K562 (cell line): ENCODE data around the gene GNAT1. TPM values are rescaled to one million over a fixed set of nuclear protein-coding genes. Genes with fewer than 3 reads are reported as not detected.
A peak's percentile ranks its signal among the peaks of the same experiment; 100 is the strongest.

Experiments
- ATAC-seq: fragments of 200-7000 bp; cut with Tn5 transposase; 3 replicates; pipeline ENCODE4 v1.9.1; 2020; ENCODE audit warnings: moderate library complexity
- BruUV-seq: library from RNA; stranded (reverse); fragments of 400-500 nt; replicated peaks from 2 replicates; lab custom pipeline; 2021; lab: Mats Ljungman, UMichigan
- CTCF ChIA-PET: fragments of 300-600 bp; formaldehyde crosslinking; extraction: SDS; loops from one replicate; lab custom pipeline; 2021; ENCODE audit warnings: low intra/inter-chr PET ratio; lab: Yijun Ruan, JAX
- POLR2A ChIA-PET: fragments of 300-600, 350-650 bp; sonication (Branson Sonifier 250); formaldehyde crosslinking; extraction: SDS; loops from one replicate; lab custom pipeline; 2021; ENCODE audit warnings: antibody characterized with exemption, inconsistent platforms; lab: Yijun Ruan, JAX
- DNase-seq, 4 experiments: peaks; one replicate each; pipeline versions ENCODE4 v3.0.0 to v3.0.0-alpha.2; 2011 to 2018; ENCODE audit warnings: low spot score in 3 of 4, mixed read lengths in 3 of 4; ENCODE audit errors: extremely low read depth in 1 of 4
- FAIRE-seq: peaks from 2 replicates; lab custom pipeline; 2011; peaks lifted over from hg19 to GRCh38; lab: Jason Lieb, UNC
- H2AFZ ChIP-seq: 2 replicates; pipeline ENCODE4 v1.6.0; 2011; ENCODE audit warnings: low read depth, low read length, control low read depth, inconsistent platforms
- H3K27ac ChIP-seq: fragments of 200-600 bp; 3 replicates; pipeline ENCODE4 v1.8.0; 2011; ENCODE audit warnings: low read depth, mild to moderate bottlenecking, control low read depth, inconsistent platforms, low read length, moderate library complexity, mixed read lengths; ENCODE audit errors: extremely low read depth
- H3K27me3 ChIP-seq, 2 experiments: fragments of 300-600 bp in 1 of 2; 2 replicates in 1 of 2; 3 replicates in 1 of 2; pipeline versions ENCODE4 v1.6.0 to v1.8.0; 2011; ENCODE audit warnings: inconsistent platforms in 2 of 2, low read length in 2 of 2, mild to moderate bottlenecking in 1 of 2, mixed read lengths in 1 of 2, moderate library complexity in 1 of 2; ENCODE audit not compliant: control insufficient read depth in 2 of 2, insufficient read depth in 2 of 2
- H3K36me3 ChIP-seq: fragments of 300-600 bp; 3 replicates; pipeline ENCODE4 v1.8.0; 2011; ENCODE audit warnings: mild to moderate bottlenecking, low read length, inconsistent platforms; ENCODE audit not compliant: control insufficient read depth, insufficient read depth
- H3K4me1 ChIP-seq, 2 experiments: fragments of 200-600 bp in 1 of 2; replicated peaks in 1 of 2; 2 replicates in 1 of 2; 3 replicates in 1 of 2; pipeline versions ENCODE4 v1.5.1 to v1.8.0; 2011; ENCODE audit warnings: inconsistent platforms in 2 of 2, low read length in 2 of 2, mild to moderate bottlenecking in 1 of 2, mixed read lengths in 1 of 2, moderate library complexity in 1 of 2; ENCODE audit not compliant: control insufficient read depth in 2 of 2, insufficient read depth in 2 of 2
- H3K4me2 ChIP-seq: 2 replicates; pipeline ENCODE4 v1.6.1; 2011; ENCODE audit warnings: low read length, control low read depth, inconsistent platforms, mixed read lengths; ENCODE audit not compliant: insufficient read depth
- H3K4me3 ChIP-seq: fragments of 200-600 bp; sonication (generic), shearing (Covaris generic); 2 replicates; pipeline ENCODE4 v1.5.1; 2016; ENCODE audit warnings: control low read depth, inconsistent platforms
- H3K79me2 ChIP-seq: fragments of 200-600 bp; 3 replicates; pipeline ENCODE4 v1.8.0; 2011; ENCODE audit warnings: low read length, inconsistent platforms; ENCODE audit not compliant: control insufficient read depth, insufficient read depth
- H3K9ac ChIP-seq, 2 experiments: 2 replicates each; pipeline versions ENCODE4 v1.6.0 to v1.6.1; 2011; ENCODE audit warnings: low read depth in 2 of 2, low read length in 2 of 2, control low read depth in 1 of 2, inconsistent platforms in 1 of 2, mild to moderate bottlenecking in 1 of 2, mixed read lengths in 1 of 2; ENCODE audit not compliant: insufficient read depth in 1 of 2
- H3K9me1 ChIP-seq: one replicate; pipeline ENCODE4 v1.6.0; 2011; ENCODE audit warnings: inconsistent platforms, mild to moderate bottlenecking, low read length, moderate library complexity; ENCODE audit not compliant: control insufficient read depth, insufficient read depth
- H3K9me3 ChIP-seq: replicated peaks from 2 replicates; pipeline ENCODE4 v1.5.1; 2011; ENCODE audit warnings: low read depth, low read length, inconsistent platforms; ENCODE audit not compliant: control insufficient read depth, insufficient read depth
- H4K20me1 ChIP-seq: replicated peaks from 2 replicates; pipeline ENCODE4 v1.6.1; 2011; ENCODE audit warnings: low read length, inconsistent platforms, mixed read lengths; ENCODE audit not compliant: control insufficient read depth, insufficient read depth
- CCNT2 ChIP-seq: IDR thresholded peaks from 2 replicates; pipeline ENCODE4 v1.6.1; 2011; ENCODE audit warnings: borderline replicate concordance, low read depth, mild to moderate bottlenecking, moderate library complexity, mixed read lengths, low read length; ENCODE audit not compliant: insufficient read length; ENCODE audit errors: extremely low read depth
- HEY1 ChIP-seq: fragments of 250-450 bp; sonication (Bioruptor Pico); IDR thresholded peaks from 2 replicates; pipeline ENCODE4 v1.5.0; 2020; ENCODE audit warnings: mild to moderate bottlenecking, moderate library complexity, borderline replicate concordance
- HIVEP1 ChIP-seq: fragments of 250-450 bp; sonication (Bioruptor Pico); IDR thresholded peaks from 2 replicates; pipeline ENCODE4 v1.4.0; 2020; ENCODE audit warnings: mild to moderate bottlenecking
- KAT2B ChIP-seq: IDR thresholded peaks from one replicate; pipeline ENCODE4 v1.6.1; 2012; ENCODE audit warnings: low read depth, mild to moderate bottlenecking, control low read depth, inconsistent platforms, low read length, moderate library complexity
- KLF16 ChIP-seq: IDR thresholded peaks from 2 replicates; pipeline ENCODE4 v1.6.1; 2016; ENCODE audit warnings: antibody characterized with exemption
- LARP7 ChIP-seq: fragments of 450-650 bp; IDR thresholded peaks from 2 replicates; pipeline ENCODE4 v1.6.1; 2016
- POLR3G ChIP-seq: IDR thresholded peaks from 2 replicates; pipeline ENCODE4 v1.6.1; 2011; ENCODE audit not compliant: insufficient read length, insufficient replicate concordance; ENCODE audit errors: extremely low read depth
- SMARCA5 ChIP-seq: fragments of 450-650 bp; IDR thresholded peaks from 2 replicates; pipeline ENCODE4 v1.6.1; 2016
- U2AF2 ChIP-seq: fragments of 200-400 bp; formaldehyde crosslinking; optimal IDR thresholded peaks from 2 replicates; pipeline ENCODE3; 2017; ENCODE audit warnings: low read depth, mild to moderate bottlenecking, low read length
- WGBS: fragments of 100-300 bp; shearing (Covaris generic); methylation state at CpG from one replicate; pipeline ENCODE4 v1.1.6; 2016; ENCODE audit warnings: low coverage, mixed read lengths; ENCODE audit not compliant: insufficient coverage; ENCODE audit errors: missing lambda C conversion rate; 5-methylcytosine and 5-hydroxymethylcytosine counted together
- in situ Hi-C: fragments of 300-500 bp; cut with MboI; formaldehyde crosslinking; loops from 4 replicates; pipeline ENCODE4 v1.15.0; 2018; ENCODE audit warnings: inconsistent platforms, mixed read lengths
- intact Hi-C: fragments of 100-400 bp; cut with micrococcal nuclease; formaldehyde crosslinking; loops from 2 replicates; pipeline ENCODE4 v1.14.2; 2022
- polyA plus RNA-seq, 8 experiments: library from polyadenylated mRNA; depleted of rRNA in 4 of 8; stranded (reverse) in 5 of 8; unstranded in 3 of 8; fragments of >200 nt; fragmentation: Nextera tagmentation in 2 of 8; fragmentation: Illumina TruSeq in 1 of 8; extraction: Ambion mirVana in 2 of 8; extraction: Trizol in 1 of 8; gene quantifications; 2 replicates each; pipeline versions ENCODE4 v1.2.1 to v1.2.3, GENCODE V29; 2011 to 2014; ENCODE audit warnings: inconsistent platforms in 1 of 8, missing spikeins in 1 of 8
- total RNA-seq, 7 experiments: library from RNA; depleted of rRNA in 6 of 7; stranded (reverse); fragments of >200 nt in 6 of 7; fragmentation: Illumina TruSeq in 2 of 7; extraction: Trizol in 2 of 7; gene quantifications; 2 replicates each; pipeline versions ENCODE4 v1.2.1 to v1.2.3, GENCODE V29; 2011 to 2021; ENCODE audit warnings: low replicate concordance in 1 of 7
- TF ChIP-seq, protein P1 (sequence below): sonication (generic); formaldehyde crosslinking; IDR thresholded peaks from 2 replicates; pipeline ENCODE4 v1.8.1; 2023; ENCODE audit warnings: mild to moderate bottlenecking, missing genetic modification reagents
- TF ChIP-seq, protein P2 (sequence below), 2 experiments: IDR thresholded peaks in 1 of 2; conservative IDR thresholded peaks in 1 of 2; 2 replicates each; pipeline ENCODE4 v1.6.1; 2016; ENCODE audit warnings: low read depth in 2 of 2, mild to moderate bottlenecking in 1 of 2, missing compliant biosample characterization in 1 of 2, missing genetic modification characterization in 1 of 2, moderate library complexity in 1 of 2
- TF ChIP-seq, protein P3 (sequence below), 3 experiments: IDR thresholded peaks in 2 of 3; conservative IDR thresholded peaks in 1 of 3; 2 replicates each; pipeline ENCODE4 v1.5.1; 2011 to 2012; ENCODE audit warnings: low read length in 3 of 3, mild to moderate bottlenecking in 3 of 3, control low read depth in 2 of 3, improper control_type of control experiment in 1 of 3, inconsistent platforms in 1 of 3, low read depth in 1 of 3, mixed read lengths in 1 of 3, moderate library complexity in 1 of 3; ENCODE audit not compliant: insufficient read depth in 2 of 3
- TF ChIP-seq, protein P4 (sequence below): sonication (generic); formaldehyde crosslinking; IDR thresholded peaks from 2 replicates; pipeline ENCODE4 v1.8.0; 2022; ENCODE audit warnings: missing genetic modification reagents, mild to moderate bottlenecking, borderline replicate concordance

Gene GNAT1
- total and polyA plus RNA-seq, 9 of the 15 experiments (the other 6 are each of a cell fraction or from before 2014, with no cell fraction given) = not detected

DNA sequence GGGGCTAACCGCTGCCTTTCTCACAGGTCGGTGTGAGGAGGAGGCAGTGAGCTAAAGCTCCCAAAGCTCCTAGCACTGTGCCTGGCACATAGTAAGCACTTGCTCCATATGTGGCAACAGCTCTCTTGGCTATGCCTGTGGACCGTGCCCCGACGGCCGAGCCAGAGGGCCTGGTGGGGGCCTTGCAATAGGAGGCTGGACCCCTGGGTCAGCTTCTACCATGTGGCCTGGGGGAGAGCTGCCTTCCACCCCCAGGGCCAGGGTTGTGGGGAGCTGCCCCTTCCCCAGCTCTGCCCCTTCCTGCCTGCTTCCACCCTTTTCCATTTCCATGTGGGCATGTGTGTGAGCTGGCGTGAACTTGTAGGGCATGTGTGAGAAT is 16.9 kb upstream of the GNAT1 start (continued):
- TF ChIP-seq, protein P1, sequence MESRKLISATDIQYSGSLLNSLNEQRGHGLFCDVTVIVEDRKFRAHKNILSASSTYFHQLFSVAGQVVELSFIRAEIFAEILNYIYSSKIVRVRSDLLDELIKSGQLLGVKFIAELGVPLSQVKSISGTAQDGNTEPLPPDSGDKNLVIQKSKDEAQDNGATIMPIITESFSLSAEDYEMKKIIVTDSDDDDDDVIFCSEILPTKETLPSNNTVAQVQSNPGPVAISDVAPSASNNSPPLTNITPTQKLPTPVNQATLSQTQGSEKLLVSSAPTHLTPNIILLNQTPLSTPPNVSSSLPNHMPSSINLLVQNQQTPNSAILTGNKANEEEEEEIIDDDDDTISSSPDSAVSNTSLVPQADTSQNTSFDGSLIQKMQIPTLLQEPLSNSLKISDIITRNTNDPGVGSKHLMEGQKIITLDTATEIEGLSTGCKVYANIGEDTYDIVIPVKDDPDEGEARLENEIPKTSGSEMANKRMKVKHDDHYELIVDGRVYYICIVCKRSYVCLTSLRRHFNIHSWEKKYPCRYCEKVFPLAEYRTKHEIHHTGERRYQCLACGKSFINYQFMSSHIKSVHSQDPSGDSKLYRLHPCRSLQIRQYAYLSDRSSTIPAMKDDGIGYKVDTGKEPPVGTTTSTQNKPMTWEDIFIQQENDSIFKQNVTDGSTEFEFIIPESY (CRISPR knock-in tag) = no peak
- TF ChIP-seq KLF16 (no peak), SMARCA5 (no peak)

DNA sequence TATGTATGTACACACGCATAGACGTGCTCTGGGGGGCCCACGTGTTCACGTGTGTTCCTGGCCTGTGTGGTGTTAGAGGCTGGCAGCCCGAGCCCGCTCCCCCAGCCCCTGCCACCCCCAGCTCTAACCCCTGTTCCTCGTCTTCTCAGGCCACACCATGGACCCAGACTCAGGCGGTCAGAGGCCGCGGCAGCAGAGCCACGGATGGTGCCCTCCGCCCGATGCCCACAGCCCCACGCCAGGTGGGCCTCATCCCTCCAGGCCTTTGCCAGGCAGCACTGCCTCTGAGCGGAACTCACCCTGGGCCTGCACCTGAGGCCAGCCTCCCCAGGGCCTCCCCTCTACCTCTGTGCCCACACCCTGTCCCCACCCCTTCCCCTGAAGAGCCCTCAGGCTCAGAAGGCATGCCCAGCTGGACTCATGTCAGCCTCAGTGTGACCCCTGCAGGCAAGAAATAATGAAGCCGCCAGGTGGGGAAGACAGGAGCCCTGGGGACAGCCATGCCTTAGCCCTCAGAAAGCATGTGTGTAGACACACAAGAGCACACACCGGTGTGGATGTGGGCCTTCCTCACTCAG is 16.4 kb upstream of the GNAT1 start:
- Histone ChIP-seq H3K9me1 (no peaks in the 10 kb centered on the region), H3K4me3 (no peak overlapping the region), H3K9ac (no peak overlapping the region), H3K36me3 (no peaks in the 10 kb centered on the region), H3K79me2 (no peaks in the 10 kb centered on the region), H3K4me2 (no peak overlapping the region), H3K27ac (no peak overlapping the region), H3K9me3 (no peaks in the 10 kb centered on the region), H4K20me1 (no peaks in the 10 kb centered on the region), H2AFZ (no peak overlapping the region), H3K27me3 (no peaks in the 10 kb centered on the region), H3K4me1 (peaks cover 0 to 30% of the 10 kb centered on the region in 2 experiments; a peak in 3 of 5 replicates)
- FAIRE-seq (no peak), DNase-seq (no peak), ATAC-seq (peak; percentile 19; the same call in 1 of the 3 replicates)
- ChIA-PET CTCF (no interaction called here), POLR2A (interaction anchor here (0.7 kb wide), 1 partner anchor 54 kb away, joined by 3 read pairs; no protein-coding TSS in a partner anchor)
- 61% methylated on average over 9 of the region's 17 CpGs for WGBS
- in situ Hi-C loops = no loop called here
- intact Hi-C loops = no loop called here
- no TSS peak for BruUV-seq
- TF ChIP-seq CCNT2 (no peak), HIVEP1 (CRISPR knock-in tag) (no peak), HEY1 (CRISPR knock-in tag) (no peak), LARP7 (no peak), KAT2B (no peak), U2AF2 (no peak), POLR3G (no peak)
- TF ChIP-seq, protein P2, sequence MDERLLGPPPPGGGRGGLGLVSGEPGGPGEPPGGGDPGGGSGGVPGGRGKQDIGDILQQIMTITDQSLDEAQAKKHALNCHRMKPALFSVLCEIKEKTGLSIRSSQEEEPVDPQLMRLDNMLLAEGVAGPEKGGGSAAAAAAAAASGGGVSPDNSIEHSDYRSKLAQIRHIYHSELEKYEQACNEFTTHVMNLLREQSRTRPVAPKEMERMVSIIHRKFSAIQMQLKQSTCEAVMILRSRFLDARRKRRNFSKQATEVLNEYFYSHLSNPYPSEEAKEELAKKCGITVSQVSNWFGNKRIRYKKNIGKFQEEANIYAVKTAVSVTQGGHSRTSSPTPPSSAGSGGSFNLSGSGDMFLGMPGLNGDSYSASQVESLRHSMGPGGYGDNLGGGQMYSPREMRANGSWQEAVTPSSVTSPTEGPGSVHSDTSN (CRISPR knock-in tag; IDR thresholded peaks at IDR 0.05; ENCODE audit: low read depth) = no peak
- TF ChIP-seq, protein P2 (tag; conservative IDR thresholded peaks at IDR 0.05; ENCODE audit: low read depth) = no peak
- TF ChIP-seq, protein P3, sequence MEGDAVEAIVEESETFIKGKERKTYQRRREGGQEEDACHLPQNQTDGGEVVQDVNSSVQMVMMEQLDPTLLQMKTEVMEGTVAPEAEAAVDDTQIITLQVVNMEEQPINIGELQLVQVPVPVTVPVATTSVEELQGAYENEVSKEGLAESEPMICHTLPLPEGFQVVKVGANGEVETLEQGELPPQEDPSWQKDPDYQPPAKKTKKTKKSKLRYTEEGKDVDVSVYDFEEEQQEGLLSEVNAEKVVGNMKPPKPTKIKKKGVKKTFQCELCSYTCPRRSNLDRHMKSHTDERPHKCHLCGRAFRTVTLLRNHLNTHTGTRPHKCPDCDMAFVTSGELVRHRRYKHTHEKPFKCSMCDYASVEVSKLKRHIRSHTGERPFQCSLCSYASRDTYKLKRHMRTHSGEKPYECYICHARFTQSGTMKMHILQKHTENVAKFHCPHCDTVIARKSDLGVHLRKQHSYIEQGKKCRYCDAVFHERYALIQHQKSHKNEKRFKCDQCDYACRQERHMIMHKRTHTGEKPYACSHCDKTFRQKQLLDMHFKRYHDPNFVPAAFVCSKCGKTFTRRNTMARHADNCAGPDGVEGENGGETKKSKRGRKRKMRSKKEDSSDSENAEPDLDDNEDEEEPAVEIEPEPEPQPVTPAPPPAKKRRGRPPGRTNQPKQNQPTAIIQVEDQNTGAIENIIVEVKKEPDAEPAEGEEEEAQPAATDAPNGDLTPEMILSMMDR (IDR thresholded peaks at IDR 0.05 in 2 of 3, conservative IDR thresholded peaks at IDR 0.05 in 1 of 3; ENCODE audit: insufficient read depth in 2 of 3, low read depth in 1 of 3, low read length in 3 of 3) = no peak
- TF ChIP-seq, protein P4, sequence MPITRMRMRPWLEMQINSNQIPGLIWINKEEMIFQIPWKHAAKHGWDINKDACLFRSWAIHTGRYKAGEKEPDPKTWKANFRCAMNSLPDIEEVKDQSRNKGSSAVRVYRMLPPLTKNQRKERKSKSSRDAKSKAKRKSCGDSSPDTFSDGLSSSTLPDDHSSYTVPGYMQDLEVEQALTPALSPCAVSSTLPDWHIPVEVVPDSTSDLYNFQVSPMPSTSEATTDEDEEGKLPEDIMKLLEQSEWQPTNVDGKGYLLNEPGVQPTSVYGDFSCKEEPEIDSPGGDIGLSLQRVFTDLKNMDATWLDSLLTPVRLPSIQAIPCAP (CRISPR knock-in tag) = no peak
